HG02588 (cell line): Measurements from ENCODE around the gene TMEM43.

Experiments
- ATAC-seq: cut with Tn5 transposase; IDR thresholded peaks from one replicate; pipeline ENCODE4 v1.9.1; 2021; ENCODE audit warnings: mild to moderate bottlenecking, moderate library complexity; ENCODE audit not compliant: unreplicated experiment

Gene TMEM43

GRCh38 chr3:14174483-14174882 is 49.6 kb downstream of the TMEM43 start:
- ATAC-seq: no peak

- ATAC-seq: no peak
Measured at GRCh38 chr3:14175383-14176037, 50.7 kb downstream of the TMEM43 start.

DNA sequence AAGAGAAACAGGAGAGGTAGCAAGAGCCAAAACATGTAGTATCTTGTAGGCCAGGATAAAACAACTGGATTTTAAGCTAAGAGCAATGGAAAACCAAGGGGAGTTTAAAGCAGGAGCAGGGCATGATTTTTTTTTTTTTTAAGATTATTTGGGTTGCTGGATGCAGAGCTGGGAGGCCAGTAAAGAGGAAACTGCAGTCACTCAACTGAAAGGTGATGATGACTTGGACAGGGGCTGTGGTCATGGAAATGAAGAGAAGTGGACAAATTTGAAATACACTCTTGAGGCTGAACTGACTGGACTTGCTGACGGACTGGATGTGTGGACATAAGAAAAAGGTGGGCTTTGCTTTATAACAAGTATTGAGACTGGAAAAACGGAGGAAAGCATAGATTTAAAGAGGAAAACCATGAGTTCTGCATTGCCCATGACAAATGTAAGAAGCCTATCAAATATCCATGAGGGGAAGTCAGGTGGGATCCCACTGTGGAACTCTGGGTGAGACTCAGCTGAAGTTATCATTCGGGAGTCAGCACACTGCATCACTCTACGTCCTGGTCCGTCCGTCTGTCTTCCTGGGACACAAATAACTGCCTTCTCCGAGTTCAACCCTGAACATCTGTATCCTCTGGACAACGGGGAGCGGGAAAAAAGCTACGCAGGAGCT is 52.9 kb downstream of the TMEM43 start:
- peak; percentile 7 for ATAC-seq

- ATAC-seq: peak; percentile 93
Measured at GRCh38 chr3:14178247-14179113, 53.6 kb downstream of the TMEM43 start, which contains the start of the genes LSM3 and XPC. Gene LSM3 (plus strand): TSS chr3:14178817. CDS start chr3:14178861, 44 bp downstream. Gene XPC (minus strand): TSS chr3:14178601. CDS start chr3:14178568, 33 bp downstream.

- no peak for ATAC-seq
Measured at GRCh38 chr3:14179114-14179465, 54.2 kb downstream of the TMEM43 start.

DNA sequence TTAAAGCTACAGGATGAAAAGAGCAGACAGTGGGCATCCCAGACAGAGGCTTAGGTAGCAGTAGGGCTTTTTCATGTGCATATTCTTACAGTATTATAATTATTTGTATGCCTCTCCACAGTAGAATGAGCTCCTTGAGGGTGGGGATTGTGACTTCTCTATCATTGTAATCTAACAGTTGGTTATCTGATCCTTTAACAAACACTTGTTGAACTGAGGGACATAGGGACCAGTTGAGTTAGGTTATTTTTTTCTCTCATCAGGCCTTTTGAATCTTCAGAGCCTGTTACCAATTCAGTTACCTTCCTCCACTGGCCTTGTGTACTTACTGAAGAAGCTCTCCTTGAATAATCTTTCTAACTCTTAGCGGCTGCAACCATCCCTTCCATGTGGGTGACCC is 54.9 kb downstream of the TMEM43 start:
- ATAC-seq: no peak

GRCh38 chr3:14181253-14181652 is 56.4 kb downstream of the TMEM43 start:
- no peak for ATAC-seq

DNA sequence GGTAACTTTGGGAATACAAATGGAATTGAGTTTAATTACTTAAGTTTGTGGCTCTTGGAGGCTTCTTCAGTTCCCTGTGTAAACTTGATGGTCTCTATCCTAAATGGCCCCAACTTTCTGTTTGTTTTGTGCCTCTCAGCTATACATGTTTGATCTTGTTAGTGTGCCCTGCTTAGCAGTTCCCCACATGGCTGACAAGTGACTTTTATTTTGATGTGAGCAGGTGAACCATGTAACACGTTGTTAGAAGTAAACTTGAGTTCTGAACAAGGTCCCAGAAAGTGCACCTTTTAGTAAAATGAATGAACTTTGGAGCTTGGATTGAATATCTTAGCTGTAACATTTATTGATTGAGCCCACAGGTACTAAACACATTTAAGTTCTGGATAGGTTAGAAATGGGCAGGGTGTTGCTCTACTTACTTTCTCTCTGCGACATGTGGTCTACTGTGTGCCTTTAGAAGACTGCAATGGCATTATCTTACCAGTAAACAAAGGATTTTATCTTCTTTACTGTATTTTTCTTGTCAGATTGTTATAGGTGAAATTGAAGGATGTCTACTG is 58.2 kb downstream of the TMEM43 start:
- ATAC-seq: no peak

GRCh38 chr3:14186854-14187458 is 62.1 kb downstream of the TMEM43 start:
- ATAC-seq: no peak

DNA sequence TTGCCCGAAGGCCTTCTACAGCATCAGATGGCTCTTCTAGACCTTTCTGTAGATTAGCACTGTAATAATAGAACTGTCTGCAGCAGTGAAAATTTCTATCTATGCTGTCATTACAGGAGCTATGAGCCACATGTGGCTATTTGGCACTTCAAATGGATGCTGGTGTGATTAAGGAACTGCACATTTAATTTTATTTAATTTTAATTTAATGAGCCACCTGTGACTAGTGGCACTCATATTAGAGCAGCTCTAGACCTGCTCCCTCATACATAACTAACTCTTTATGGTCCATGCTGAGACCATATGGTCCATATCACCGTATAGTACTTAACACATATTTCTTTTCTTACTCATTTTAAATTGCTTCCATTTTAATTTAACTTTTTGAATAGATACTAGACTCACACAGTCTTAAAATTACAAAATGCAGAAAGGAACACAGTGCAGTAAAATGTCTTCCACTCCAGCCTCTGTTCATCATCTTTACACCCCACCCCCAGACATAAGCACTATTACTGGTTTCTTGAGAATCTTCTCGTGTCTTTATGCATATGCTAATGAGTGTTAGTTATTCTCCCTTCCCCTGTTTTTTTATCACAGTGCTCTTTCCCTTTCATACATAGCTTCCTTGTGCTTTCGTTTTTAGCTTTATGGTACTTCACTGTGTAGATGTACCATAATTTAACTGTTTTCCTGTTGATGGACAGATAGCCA is 63.3 kb downstream of the TMEM43 start:
- ATAC-seq: no peak
